Stimulated activated naive CD4-positive, alpha-beta T cell (primary cell): ENCODE results near the gene DOCK9.

ENCODE experiments used
- DNase-seq, 6 experiments: peaks; one replicate each; lab custom pipeline; 2025; lab: John Stamatoyannopoulos, UW

DOCK9 gene

GRCh38 chr13:98945863-98946605 is 31.8 kb downstream of the DOCK9 start:
- no peak for DNase-seq

GRCh38 chr13:98944336-98944735 is 33.5 kb downstream of the DOCK9 start:
- no peak for DNase-seq

- no peak for DNase-seq
Observed at GRCh38 chr13:98942997-98943396, 34.9 kb downstream of the DOCK9 start.

GRCh38 chr13:98942485-98942884 is 35.4 kb downstream of the DOCK9 start:
- DNase-seq: no peak

GRCh38 chr13:98941536-98941935 is 36.3 kb downstream of the DOCK9 start:
- DNase-seq: no peak

- DNase-seq: no peak
Observed at GRCh38 chr13:98941126-98941525, 36.7 kb downstream of the DOCK9 start.

- no peak for DNase-seq
Observed at GRCh38 chr13:98940325-98941001, 37.4 kb downstream of the DOCK9 start.

- no peak for DNase-seq
Observed at GRCh38 chr13:98939660-98940191, 38.1 kb downstream of the DOCK9 start.

GRCh38 chr13:98938801-98939200 is 39.1 kb downstream of the DOCK9 start:
- no peak for DNase-seq

GRCh38 chr13:98937911-98938381 is 39.9 kb downstream of the DOCK9 start:
- no peak for DNase-seq

- DNase-seq: no peak
Observed at GRCh38 chr13:98934243-98934642, 43.6 kb downstream of the DOCK9 start.

GRCh38 chr13:98930151-98930591 is 47.7 kb downstream of the DOCK9 start:
- DNase-seq: peak in 1 of 6 experiments; percentile 27

- DNase-seq: no peak
Observed at GRCh38 chr13:98927951-98928927, 49.6 kb downstream of the DOCK9 start.

- DNase-seq: no peak
Observed at GRCh38 chr13:98925949-98926348, 51.9 kb downstream of the DOCK9 start.

GRCh38 chr13:98923641-98924397 is 54.0 kb downstream of the DOCK9 start:
- DNase-seq: no peak

- no peak for DNase-seq
Observed at GRCh38 chr13:98922306-98922705, 55.6 kb downstream of the DOCK9 start.

- no peak for DNase-seq
Observed at GRCh38 chr13:98921786-98922185, 56.1 kb downstream of the DOCK9 start.

- DNase-seq: no peak
Observed at GRCh38 chr13:98921015-98921580, 56.8 kb downstream of the DOCK9 start.

GRCh38 chr13:98919566-98919965 is 58.3 kb downstream of the DOCK9 start:
- DNase-seq: no peak

- peak in 3 of 6 experiments; percentile 22 to 50 (median 22) for DNase-seq
Observed at GRCh38 chr13:98918771-98919170, 59.1 kb downstream of the DOCK9 start.

- DNase-seq: no peak
Observed at GRCh38 chr13:98917116-98917515, 60.7 kb downstream of the DOCK9 start.
